Natural killer cell (primary cell): ENCODE results near the gene TPST2. TPM values are rescaled to one million over a fixed set of nuclear protein-coding genes. Genes with fewer than 3 reads are reported as not detected.

Experiments
- ATAC-seq, 3 donors: fragments of 150-1000 bp in 2 of 3; fragments of 200-7000 bp in 1 of 3; cut with Tn5 transposase; 1 replicate in 1 of 3; 2 replicates in 2 of 3; pipeline ENCODE4 v1.10.0; 2021; ENCODE audit warnings: mild to moderate bottlenecking in 2 of 3, moderate library complexity in 2 of 3
- DNase-seq, 2 donors: peaks; one replicate each; pipeline versions ENCODE4 v3.0.0 to v3.0.0-alpha.2; 2013 to 2021; ENCODE audit warnings: mixed read lengths in 1 of 2
- H3K27ac ChIP-seq: one replicate; pipeline ENCODE4 v1.5.1; 2013; ENCODE audit warnings: mild to moderate bottlenecking, low read length
- H3K27me3 ChIP-seq: one replicate; pipeline ENCODE4 v1.6.1; 2013; ENCODE audit warnings: low read length; ENCODE audit not compliant: control insufficient read depth, insufficient read depth
- H3K36me3 ChIP-seq: one replicate; pipeline ENCODE4 v1.6.1; 2013; ENCODE audit warnings: low read length; ENCODE audit not compliant: control insufficient read depth, insufficient read depth
- H3K4me1 ChIP-seq: one replicate; pipeline ENCODE4 v1.6.1; 2013; ENCODE audit warnings: low read length; ENCODE audit not compliant: control insufficient read depth, insufficient read depth
- H3K4me3 ChIP-seq: one replicate; pipeline ENCODE4 v1.5.1; 2013; ENCODE audit warnings: low read length
- H3K9me3 ChIP-seq: one replicate; pipeline ENCODE4 v1.6.1; 2013; ENCODE audit warnings: low read length; ENCODE audit not compliant: control insufficient read depth, insufficient read depth
- H3K27ac Mint-ChIP-seq, 2 donors: one replicate each; pipeline ENCODE4 v1.8.0; 2022; ENCODE audit warnings: mild to moderate bottlenecking in 2 of 2, mixed read lengths in 2 of 2, moderate library complexity in 1 of 2
- H3K27me3 Mint-ChIP-seq, 2 donors: one replicate each; pipeline ENCODE4 v1.8.0; 2022; ENCODE audit warnings: low read depth in 2 of 2, mixed read lengths in 2 of 2
- H3K36me3 Mint-ChIP-seq: one replicate; pipeline ENCODE4 v1.8.0; 2022; ENCODE audit warnings: mixed read lengths
- H3K4me1 Mint-ChIP-seq, 2 donors: one replicate each; pipeline ENCODE4 v1.8.0; 2022; ENCODE audit warnings: mixed read lengths in 2 of 2
- H3K4me3 Mint-ChIP-seq: one replicate; pipeline ENCODE4 v1.8.0; 2022; ENCODE audit warnings: mild to moderate bottlenecking, moderate library complexity, mixed read lengths
- H3K9me3 Mint-ChIP-seq, 2 donors: one replicate each; pipeline ENCODE4 v1.8.0; 2022; ENCODE audit warnings: mixed read lengths in 2 of 2
- CTCF ChIP-seq: fragments of 200-600 bp; IDR thresholded peaks from one replicate; pipeline ENCODE4 v1.8.0; 2022; ENCODE audit warnings: antibody characterized with exemption
- WGBS: methylation state at CpG from one replicate; pipeline ENCODE4 v1.1.7; 2013; ENCODE audit warnings: missing lambda C conversion rate; ENCODE audit not compliant: insufficient coverage; 5-methylcytosine and 5-hydroxymethylcytosine counted together
- intact Hi-C: fragments of 100-400 bp; cut with micrococcal nuclease; formaldehyde crosslinking; loops from one replicate; pipeline ENCODE4 v1.14.2; 2022
- total RNA-seq, 4 donors: library from RNA; stranded (reverse); fragments of 120-200 nt in 1 of 4; gene quantifications; one replicate each; pipeline versions ENCODE4 v1.2.3 to v1.2.4, GENCODE V29; 2013 to 2022

Gene TPST2
- total RNA-seq, 3 donors from 2014 or later (not counting 1 experiment from before 2014, with no cell fraction given): 145 to 206 (median 155) TPM

DNA sequence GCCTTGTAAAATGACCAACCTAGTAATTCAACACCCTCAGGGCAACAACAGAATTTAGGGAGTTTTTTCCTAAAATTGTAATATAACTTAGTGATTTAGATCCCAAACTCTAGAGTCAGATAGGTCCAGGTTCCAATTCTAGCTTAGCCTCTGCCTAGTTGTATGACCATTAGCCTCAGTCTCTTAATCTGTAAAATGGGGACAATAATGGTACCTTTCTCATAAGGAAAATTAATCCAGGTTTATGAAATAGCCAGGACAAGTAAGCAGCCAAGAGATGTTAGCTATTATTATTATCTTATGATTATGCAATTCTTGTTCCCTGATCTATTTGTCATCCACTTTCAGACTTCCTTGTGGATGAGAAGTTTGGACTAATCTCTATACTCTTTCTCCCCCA lies 81.8 kb downstream of the TPST2 start:
- Histone ChIP-seq H3K4me3 (no peak overlapping the region), H3K27me3 (no peaks in the 10 kb centered on the region), H3K36me3 (peaks cover 59% of the 10 kb centered on the region), H3K4me1 (peaks cover 28% of the 10 kb centered on the region), H3K27ac (no peak overlapping the region), H3K9me3 (no peaks in the 10 kb centered on the region)
- Mint-ChIP-seq H3K36me3 (peaks cover 8% of the 10 kb centered on the region), H3K27ac (no peak overlapping the region), H3K4me1 (peaks cover 37 to 43% of the 10 kb centered on the region in 2 donors), H3K4me3 (no peak overlapping the region), H3K9me3 (no peaks in the 10 kb centered on the region), H3K27me3 (no peaks in the 10 kb centered on the region)
- intact Hi-C loops: no loop called here
- no peak for DNase-seq
- no peak for TF ChIP-seq CTCF
- ATAC-seq: no peak

GRCh38 chr22:26503758-26504157 lies 86.2 kb downstream of the TPST2 start:
- Histone ChIP-seq H3K27ac (peak overlapping the region; percentile 63), H3K9me3 (no peaks in the 10 kb centered on the region), H3K27me3 (no peaks in the 10 kb centered on the region), H3K4me1 (peaks cover 19% of the 10 kb centered on the region), H3K4me3 (no peak overlapping the region), H3K36me3 (peaks cover 81% of the 10 kb centered on the region)
- Mint-ChIP-seq H3K4me3 (peak overlapping the region; percentile 79), H3K36me3 (peaks cover 15% of the 10 kb centered on the region), H3K9me3 (no peaks in the 10 kb centered on the region), H3K4me1 (peaks cover 26% of the 10 kb centered on the region in 2 donors), H3K27me3 (no peaks in the 10 kb centered on the region), H3K27ac (peak overlapping the region; percentile 87 to 93)
- DNase-seq: no peak
- TF ChIP-seq CTCF: no peak
- WGBS: 62% methylated on average over 1 of the region's 1 CpG
- intact Hi-C loops: loop anchor here (1.0 to 5.0 kb wide), 4 partner anchors 21 to 162 kb away; partner anchors contain the start of genes HPS4, SRRD and TPST2
- no peak for ATAC-seq

GRCh38 chr22:26502688-26503561 lies 87.0 kb downstream of the TPST2 start:
- Histone ChIP-seq H3K27ac (peak overlapping the region; percentile 63), H3K36me3 (peaks cover 78% of the 10 kb centered on the region), H3K4me1 (peaks cover 19% of the 10 kb centered on the region), H3K4me3 (no peak overlapping the region), H3K27me3 (no peaks in the 10 kb centered on the region), H3K9me3 (no peaks in the 10 kb centered on the region)
- intact Hi-C loops: loop anchor here (1.0 to 5.0 kb wide), 4 partner anchors 20 to 162 kb away; partner anchors contain the start of genes HPS4, SRRD and TPST2
- WGBS: 4% methylated on average over 3 of the region's 3 CpGs
- H3K9me3 Mint-ChIP-seq: no peaks in the 10 kb centered on the region
- no peaks in the 10 kb centered on the region for H3K27me3 Mint-ChIP-seq
- peaks cover 15% of the 10 kb centered on the region for H3K36me3 Mint-ChIP-seq
- H3K27ac Mint-ChIP-seq: peak overlapping the region; percentile 87 to 93
- H3K4me1 Mint-ChIP-seq: peaks cover 26% of the 10 kb centered on the region in 2 donors
- TF ChIP-seq CTCF: peak; percentile 63
- peak overlapping the region; percentile 79 for H3K4me3 Mint-ChIP-seq
- peak; percentile 57 to 84 for DNase-seq
- ATAC-seq: peak; percentile 88 to 91 (median 89)
